ENCODE data around the gene MYBBP1A. TPM values are rescaled to one million over a fixed set of nuclear protein-coding genes. Genes with fewer than 3 reads are reported as not detected.

The MYBBP1A gene
- total and polyA plus RNA-seq, 9 of the 15 experiments (the other 6 are each of a cell fraction or from before 2014, with no cell fraction given): 2.0 to 114 (median 47.2) TPM

GRCh38 chr17:4512156-4513112 lies 42.8 kb downstream of the MYBBP1A start:
- BruUV-seq (replicated peaks): no TSS peak
- DNase-seq (ENCODE audit: extremely low read depth in 1 of 4, low spot score in 3 of 4) (no peak), FAIRE-seq (no peak), ATAC-seq (no peak)
- no peaks in the 10 kb centered on the region for H3K9me3 ChIP-seq (replicated peaks; ENCODE audit: control insufficient read depth, insufficient read depth, low read depth, low read length)
- intact Hi-C loops (cut with micrococcal nuclease) (no loop called here), in situ Hi-C loops (cut with MboI) (no loop called here)
- no peak overlapping the region for H3K4me3 ChIP-seq
- peaks cover 0 to 26% of the 10 kb centered on the region in 2 experiments; a peak in 2 of 5 replicates for H3K4me1 ChIP-seq (replicated peaks in 1 of 2; ENCODE audit: control insufficient read depth in 2 of 2, insufficient read depth in 2 of 2, low read length in 2 of 2)
- TF ChIP-seq FOSL1 (tag; conservative IDR thresholded peaks at IDR 0.05) (no peak), KDM4B (IDR thresholded peaks at IDR 0.05; ENCODE audit: borderline replicate concordance in 2 of 2, low read depth in 1 of 2) (no peak), NCOR1 (IDR thresholded peaks at IDR 0.05) (no peak), TCF7 (IDR thresholded peaks at IDR 0.05; ENCODE audit: borderline replicate concordance) (no peak), ZNF696 (CRISPR knock-in tag; conservative IDR thresholded peaks at IDR 0.05) (no peak), ZNF589 (CRISPR knock-in tag; IDR thresholded peaks at IDR 0.05; ENCODE audit: low read depth) (no peak), EGR1 (conservative IDR thresholded peaks at IDR 0.05) (no peak), OTX1 (CRISPR knock-in tag; IDR thresholded peaks at IDR 0.05) (no peak), SP1 (CRISPR knock-in tag; IDR thresholded peaks at IDR 0.05) (no peak)
- no peak overlapping the region; a peak in 1 of 4 replicates for H3K9ac ChIP-seq (ENCODE audit: insufficient read depth in 1 of 2, low read depth in 2 of 2, low read length in 2 of 2)
- ChIA-PET CTCF (ENCODE audit: low intra/inter-chr PET ratio) (no interaction called here), POLR2A (no interaction called here)
- H3K36me3 ChIP-seq (ENCODE audit: control insufficient read depth, insufficient read depth, low read length): no peaks in the 10 kb centered on the region
- 16% methylated on average over 15 of the region's 31 CpGs for WGBS (ENCODE audit: insufficient coverage, low coverage, missing lambda C conversion rate)
- no peaks in the 10 kb centered on the region for H3K9me1 ChIP-seq (ENCODE audit: control insufficient read depth, insufficient read depth, low read length)
- no peaks in the 10 kb centered on the region for H3K79me2 ChIP-seq (ENCODE audit: control insufficient read depth, insufficient read depth, low read length)
- H2AFZ ChIP-seq (ENCODE audit: low read depth, low read length): no peak overlapping the region
- peaks cover 8% of the 10 kb centered on the region for H4K20me1 ChIP-seq (replicated peaks; ENCODE audit: control insufficient read depth, insufficient read depth, low read length)
- no peak overlapping the region for H3K4me2 ChIP-seq (ENCODE audit: insufficient read depth, low read length)
- H3K27ac ChIP-seq (ENCODE audit: extremely low read depth, low read depth, low read length): no peak overlapping the region
- peaks cover 0 to 64% of the 10 kb centered on the region in 2 experiments; a peak in 2 of 5 replicates for H3K27me3 ChIP-seq (ENCODE audit: control insufficient read depth in 2 of 2, insufficient read depth in 2 of 2, low read length in 2 of 2)

Measured in K562 (cell line).